Ammon's horn (tissue), 1 donor: ENCODE measurements around the gene SLC25A19.

Experiments
- DNase-seq: peaks from one replicate; pipeline ENCODE4 v3.0.0-alpha.2; 2016; ENCODE audit warnings: low spot score

The SLC25A19 gene

GRCh38 chr17:75241502-75241901 is 47.7 kb downstream of the SLC25A19 start:
- no peak for DNase-seq

- DNase-seq, result no peak
These were observed 48.1 kb downstream of the SLC25A19 start for GRCh38 chr17:75241143-75241430.

GRCh38 chr17:75240394-75241142 is 48.7 kb downstream of the SLC25A19 start:
- peak; percentile 73 for DNase-seq

GRCh38 chr17:75239778-75240393 is 49.3 kb downstream of the SLC25A19 start:
- DNase-seq, result no peak

- DNase-seq, result no peak
These were observed 50.0 kb downstream of the SLC25A19 start for GRCh38 chr17:75239214-75239613.

DNA sequence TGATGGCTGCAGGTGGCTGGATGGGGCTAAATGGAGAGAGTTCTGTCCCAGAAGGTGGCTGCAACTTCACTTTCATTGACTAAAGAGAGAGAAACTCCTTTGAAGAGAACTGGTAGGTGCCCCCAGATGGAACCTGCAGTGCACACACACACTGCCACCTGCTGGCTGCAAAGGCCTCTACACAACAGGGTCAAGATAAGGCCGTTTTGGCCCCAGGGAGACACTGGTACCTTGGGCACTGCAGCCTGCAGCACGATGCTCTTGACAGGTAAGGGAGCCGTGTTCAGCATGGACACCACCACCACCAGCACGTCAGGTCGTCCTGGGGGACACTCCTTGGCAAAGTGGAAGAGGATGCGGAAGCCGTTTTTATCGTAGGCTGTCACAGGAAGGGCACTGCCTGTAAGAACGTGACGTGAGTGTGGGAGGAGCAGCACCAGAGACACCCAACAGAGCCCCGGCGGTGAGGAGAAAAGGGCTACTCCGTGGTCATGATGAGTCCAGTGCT is 50.5 kb downstream of the SLC25A19 start:
- peak; percentile 82 for DNase-seq

- DNase-seq, result no peak
These were observed 51.1 kb downstream of the SLC25A19 start for GRCh38 chr17:75238020-75238580.

DNA sequence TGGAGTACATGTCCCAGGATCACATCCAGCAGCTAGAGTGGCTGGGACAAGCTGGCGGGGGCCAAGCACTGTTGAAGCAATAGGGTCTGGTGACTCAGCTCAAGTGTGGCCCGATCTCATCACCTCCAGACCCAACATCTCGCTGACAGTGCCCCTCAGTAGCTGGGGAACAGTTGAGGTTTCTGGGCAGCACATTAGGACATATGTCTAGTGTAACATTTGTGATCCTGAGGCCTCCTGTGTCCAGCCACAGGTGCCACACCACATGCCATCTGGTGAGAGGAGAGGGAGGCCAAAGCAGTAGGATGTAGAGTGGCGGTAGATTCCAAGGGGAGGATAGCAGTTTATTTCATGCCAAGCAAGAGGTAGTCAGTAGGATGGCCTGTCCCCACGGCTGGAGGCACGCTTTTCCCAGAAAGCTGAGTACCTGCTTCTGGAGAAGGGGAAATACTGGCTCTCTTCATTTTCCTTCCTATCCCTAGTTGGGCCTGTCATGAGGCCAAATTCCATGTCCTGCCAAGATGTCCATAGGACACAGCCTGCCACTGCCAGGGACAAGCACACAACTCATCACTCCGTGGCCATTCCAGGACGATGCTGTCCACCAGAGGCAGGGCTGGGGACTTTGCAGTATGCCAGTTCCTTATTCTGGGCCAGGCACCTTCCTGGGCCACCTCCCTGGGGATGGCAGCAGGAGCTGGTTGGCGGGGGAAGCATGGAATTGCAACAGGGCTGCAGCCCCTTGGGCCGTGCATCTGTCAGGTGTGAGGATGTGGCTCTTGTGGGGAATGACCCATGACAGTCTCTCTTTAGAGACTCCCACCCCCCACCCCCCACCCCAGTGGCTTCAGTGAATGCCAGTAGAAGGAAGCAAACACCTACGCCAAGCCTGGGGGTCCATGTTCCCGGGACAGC is 51.9 kb downstream of the SLC25A19 start:
- DNase-seq, result no peak

DNA sequence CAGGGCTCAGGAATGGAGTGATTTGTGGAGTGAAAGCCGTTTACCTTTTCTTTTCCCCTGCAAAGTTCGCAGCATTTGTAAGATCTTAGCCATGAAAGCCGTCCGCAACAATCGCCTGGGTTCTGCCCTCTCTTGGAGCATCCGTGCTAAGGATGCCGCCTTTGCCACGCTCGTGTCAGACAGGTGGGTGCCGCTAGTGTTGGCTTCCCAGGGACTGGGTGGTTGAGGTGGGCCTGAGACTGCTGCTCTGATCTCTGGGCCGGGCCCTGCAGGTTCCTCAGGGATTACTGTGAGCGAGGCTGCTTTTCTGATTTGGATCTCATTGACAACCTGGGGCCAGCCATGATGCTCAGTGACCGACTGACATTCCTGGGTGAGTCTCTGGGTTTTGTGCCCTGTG is 56.4 kb downstream of the SLC25A19 start:
- DNase-seq, result no peak

- DNase-seq, result no peak
These were observed 57.3 kb downstream of the SLC25A19 start for GRCh38 chr17:75231741-75232464.

DNA sequence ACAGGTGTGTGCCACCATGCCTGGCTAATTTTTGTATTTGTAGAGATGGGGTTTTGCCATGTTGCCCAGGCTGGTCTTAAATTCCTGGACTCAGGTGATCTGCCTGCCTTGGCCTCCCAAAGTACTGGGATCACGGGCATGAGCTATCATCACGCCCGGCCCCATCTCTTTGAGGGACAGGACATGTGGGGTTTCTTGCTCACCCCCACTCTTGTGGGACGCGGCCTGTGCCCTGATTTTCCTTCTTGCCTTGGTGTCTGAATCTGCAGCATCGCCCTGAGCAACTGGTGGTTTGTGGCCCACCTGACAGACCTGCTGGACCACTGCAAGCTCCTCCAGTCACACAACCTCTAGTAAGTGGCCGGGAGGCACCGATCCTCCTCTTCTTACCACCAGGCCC is 58.2 kb downstream of the SLC25A19 start:
- DNase-seq, result no peak

- no peak for DNase-seq
These were observed 60.4 kb downstream of the SLC25A19 start for GRCh38 chr17:75228847-75229246.

DNA sequence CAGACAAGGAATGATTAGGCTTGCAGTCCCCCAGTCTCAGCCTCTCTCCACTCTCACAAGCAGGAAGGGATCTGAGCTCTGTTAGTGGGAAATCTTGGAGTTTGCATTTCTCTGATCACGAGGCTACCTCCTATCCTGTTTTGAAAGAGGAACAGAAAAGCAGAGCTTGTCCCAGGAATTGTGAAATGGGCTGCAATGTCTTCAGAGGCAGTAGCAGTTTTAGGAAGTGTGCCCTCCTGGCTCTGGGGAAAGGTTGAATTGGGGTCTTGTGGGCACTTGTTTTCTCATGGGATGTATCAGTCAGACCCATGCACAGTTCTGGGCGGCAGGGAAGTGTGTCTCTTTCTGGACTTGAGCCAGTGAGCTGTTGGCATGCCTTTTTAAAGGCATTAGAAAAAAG is 60.9 kb downstream of the SLC25A19 start:
- peak; percentile 68 for DNase-seq

GRCh38 chr17:75227729-75228128 is 61.5 kb downstream of the SLC25A19 start:
- DNase-seq, result no peak

DNA sequence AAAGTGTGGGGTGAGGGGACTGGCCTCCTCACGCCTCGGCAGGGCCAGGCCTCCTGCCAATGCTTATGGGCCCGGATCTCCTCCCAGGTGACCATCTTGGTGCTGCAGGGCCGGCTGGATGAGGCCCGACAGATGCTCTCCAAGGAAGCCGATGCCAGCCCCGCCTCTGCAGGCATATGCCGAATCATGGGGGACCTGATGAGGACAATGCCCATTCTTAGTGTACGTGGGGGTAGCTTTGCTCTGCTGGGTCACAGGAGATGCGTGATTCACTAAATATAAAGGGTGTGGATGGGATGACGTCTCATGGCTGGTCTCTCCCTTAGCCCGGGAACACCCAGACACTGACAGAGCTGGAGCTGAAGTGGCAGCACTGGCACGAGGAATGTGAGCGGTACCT is 64.2 kb downstream of the SLC25A19 start:
- DNase-seq, result no peak
